ENCODE data around the gene EXOC3.

EXOC3 gene

GRCh38 chr5:515273-515836, 72.4 kb downstream of the EXOC3 start:
- H3K4me3 ChIP-seq: no peak overlapping the region
- intact Hi-C loops (cut with DNase I; ENCODE audit: low total_unique reads): no loop called here
- no peaks in the 10 kb centered on the region for H3K9me3 ChIP-seq
- no peaks in the 10 kb centered on the region for H3K4me1 ChIP-seq
- TF ChIP-seq CTCF (IDR thresholded peaks at IDR 0.05): no peak
- H3K27ac ChIP-seq: no peak overlapping the region
- H3K36me3 ChIP-seq: no peaks in the 10 kb centered on the region
- no peak for DNase-seq
- peaks cover 0 to 67% of the 10 kb centered on the region in 2 donors for H3K27me3 ChIP-seq

GRCh38 chr5:516338-516925, 73.5 kb downstream of the EXOC3 start:
- H3K27me3 ChIP-seq: peaks cover 0 to 76% of the 10 kb centered on the region in 2 donors
- no peak overlapping the region for H3K27ac ChIP-seq
- intact Hi-C loops (cut with DNase I; ENCODE audit: low total_unique reads): no loop called here
- no peak for DNase-seq
- H3K9me3 ChIP-seq: no peaks in the 10 kb centered on the region
- H3K4me3 ChIP-seq: no peak overlapping the region
- H3K4me1 ChIP-seq: no peaks in the 10 kb centered on the region
- no peaks in the 10 kb centered on the region for H3K36me3 ChIP-seq
- TF ChIP-seq CTCF (IDR thresholded peaks at IDR 0.05): no peak
